ENCODE measurements around the gene ELMO1. TPM values are rescaled to one million over a fixed set of nuclear protein-coding genes. Genes with fewer than 3 reads are reported as not detected.

The ELMO1 gene
- total RNA-seq, 4 donors from 2014 or later: 58.7 to 293 (median 81.0) TPM

DNA sequence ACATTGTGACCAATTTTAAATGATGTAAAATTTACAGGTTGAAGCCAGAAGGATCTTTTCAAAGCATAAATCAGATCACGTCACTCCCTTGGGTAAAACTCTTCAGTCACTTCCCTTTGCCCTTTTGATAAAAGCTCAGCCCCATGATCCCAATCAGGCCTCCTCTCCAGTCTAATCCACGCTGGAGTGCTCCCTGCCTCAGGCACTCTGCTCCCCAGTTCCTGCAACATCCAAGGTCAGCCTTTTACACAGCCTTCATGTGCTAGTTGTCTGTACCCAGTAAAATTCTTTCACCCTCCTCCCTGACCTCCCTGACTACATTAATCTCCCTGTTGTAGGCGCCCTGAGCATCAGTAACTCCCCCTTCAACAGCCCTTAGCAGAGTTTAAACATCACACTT, 14.1 kb downstream of the ELMO1 start:
- no peak for ATAC-seq (ENCODE audit: low FRiP score)
- DNase-seq (ENCODE audit: low spot score): no peak
- TF ChIP-seq, protein P1, sequence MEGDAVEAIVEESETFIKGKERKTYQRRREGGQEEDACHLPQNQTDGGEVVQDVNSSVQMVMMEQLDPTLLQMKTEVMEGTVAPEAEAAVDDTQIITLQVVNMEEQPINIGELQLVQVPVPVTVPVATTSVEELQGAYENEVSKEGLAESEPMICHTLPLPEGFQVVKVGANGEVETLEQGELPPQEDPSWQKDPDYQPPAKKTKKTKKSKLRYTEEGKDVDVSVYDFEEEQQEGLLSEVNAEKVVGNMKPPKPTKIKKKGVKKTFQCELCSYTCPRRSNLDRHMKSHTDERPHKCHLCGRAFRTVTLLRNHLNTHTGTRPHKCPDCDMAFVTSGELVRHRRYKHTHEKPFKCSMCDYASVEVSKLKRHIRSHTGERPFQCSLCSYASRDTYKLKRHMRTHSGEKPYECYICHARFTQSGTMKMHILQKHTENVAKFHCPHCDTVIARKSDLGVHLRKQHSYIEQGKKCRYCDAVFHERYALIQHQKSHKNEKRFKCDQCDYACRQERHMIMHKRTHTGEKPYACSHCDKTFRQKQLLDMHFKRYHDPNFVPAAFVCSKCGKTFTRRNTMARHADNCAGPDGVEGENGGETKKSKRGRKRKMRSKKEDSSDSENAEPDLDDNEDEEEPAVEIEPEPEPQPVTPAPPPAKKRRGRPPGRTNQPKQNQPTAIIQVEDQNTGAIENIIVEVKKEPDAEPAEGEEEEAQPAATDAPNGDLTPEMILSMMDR (IDR thresholded peaks at IDR 0.05): no peak

DNA sequence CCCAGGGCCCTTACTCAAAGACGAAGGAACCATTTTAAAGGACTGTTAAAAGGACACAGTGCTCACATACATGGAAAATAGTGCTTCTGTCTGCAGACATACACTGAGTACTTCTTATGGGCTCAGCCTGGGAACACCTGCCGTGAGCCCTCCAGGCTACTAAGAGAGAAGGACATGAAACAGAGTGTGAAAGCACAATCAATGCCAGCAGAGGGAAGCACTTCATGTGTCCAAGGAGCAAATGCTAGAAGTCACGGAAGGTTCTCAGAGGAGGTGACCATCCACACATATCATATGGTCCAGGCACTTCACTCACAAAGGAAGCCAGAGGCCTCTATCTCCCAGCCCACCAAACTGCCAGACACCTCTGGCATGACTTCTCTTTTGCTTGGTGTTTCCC, 15.5 kb downstream of the ELMO1 start:
- DNase-seq (ENCODE audit: low spot score): no peak
- TF ChIP-seq, protein P1 (IDR thresholded peaks at IDR 0.05): no peak
- ATAC-seq (ENCODE audit: low FRiP score): no peak

DNA sequence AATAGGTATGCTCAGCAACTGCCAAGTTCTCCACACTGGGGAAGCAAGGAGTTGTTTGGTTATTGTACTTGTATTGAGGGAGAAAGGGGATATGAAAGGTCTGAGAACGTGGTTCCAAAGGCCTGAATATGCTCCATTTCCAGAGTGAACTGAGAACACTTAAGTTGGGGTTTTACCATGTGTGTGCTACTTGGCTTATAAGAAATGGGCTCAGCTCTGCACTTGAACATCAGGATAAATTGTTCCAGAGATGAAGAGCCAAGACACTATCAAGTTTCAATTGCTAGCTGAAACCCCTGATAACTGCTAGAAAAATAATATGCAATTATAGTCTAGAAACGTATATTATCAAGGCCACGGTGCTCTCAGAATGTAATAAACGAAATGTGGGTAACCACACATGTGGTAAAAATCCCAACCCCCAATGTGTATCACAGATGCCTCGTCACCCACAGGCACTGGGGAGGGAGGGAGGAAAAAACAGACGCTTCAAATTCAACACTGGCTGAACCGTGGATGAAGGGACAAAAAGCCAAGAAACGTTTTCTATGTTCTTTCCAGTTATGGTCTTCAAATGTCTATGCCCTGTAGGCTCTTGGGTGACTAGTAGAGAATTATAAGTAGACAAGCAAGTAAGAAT, 16.3 kb downstream of the ELMO1 start:
- no peak for ATAC-seq (ENCODE audit: low FRiP score)
- TF ChIP-seq, protein P1 (IDR thresholded peaks at IDR 0.05): no peak
- DNase-seq (ENCODE audit: low spot score): no peak

DNA sequence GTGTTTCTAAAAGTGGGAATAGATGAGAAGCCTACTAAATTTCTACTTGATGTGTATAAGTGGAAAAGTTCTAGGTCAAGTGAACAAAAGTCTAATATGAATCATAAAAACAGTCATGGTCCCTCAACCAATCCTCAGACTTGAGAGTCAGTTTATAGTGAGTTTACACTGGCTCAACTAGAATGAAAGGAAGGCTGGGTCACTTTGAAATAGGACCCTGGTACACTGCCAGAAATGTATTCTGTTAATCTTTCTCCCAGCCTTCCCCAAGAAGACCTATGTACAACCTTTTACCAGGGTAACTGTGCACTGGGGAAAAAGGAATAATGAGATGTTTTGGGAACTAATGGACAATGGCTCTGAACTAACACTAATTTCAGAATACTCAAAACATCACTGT, 17.3 kb downstream of the ELMO1 start:
- no peak for DNase-seq (ENCODE audit: low spot score)
- TF ChIP-seq, protein P1 (IDR thresholded peaks at IDR 0.05): no peak
- no peak for ATAC-seq (ENCODE audit: low FRiP score)

DNA sequence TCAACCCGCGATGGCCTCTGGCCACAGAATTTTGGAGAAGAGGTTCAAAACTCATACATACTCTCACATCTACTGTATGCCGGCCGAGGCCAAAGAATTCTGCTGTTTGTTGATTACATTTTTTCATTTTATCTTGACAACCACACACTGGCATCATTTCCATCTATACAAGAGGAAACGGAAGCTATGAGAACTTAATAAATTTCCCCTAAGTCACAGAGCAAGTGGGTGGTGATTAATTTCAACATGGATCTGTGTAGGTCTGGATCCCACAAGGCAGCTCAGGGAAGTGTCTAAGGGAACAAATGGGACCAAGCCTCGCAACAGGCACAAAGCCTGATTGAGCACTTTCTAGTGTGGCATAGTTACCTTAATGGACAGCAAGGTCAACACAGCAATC, 18.0 kb downstream of the ELMO1 start:
- TF ChIP-seq, protein P1 (IDR thresholded peaks at IDR 0.05): no peak
- DNase-seq (ENCODE audit: low spot score) (no peak), ATAC-seq (ENCODE audit: low FRiP score) (no peak)

DNA sequence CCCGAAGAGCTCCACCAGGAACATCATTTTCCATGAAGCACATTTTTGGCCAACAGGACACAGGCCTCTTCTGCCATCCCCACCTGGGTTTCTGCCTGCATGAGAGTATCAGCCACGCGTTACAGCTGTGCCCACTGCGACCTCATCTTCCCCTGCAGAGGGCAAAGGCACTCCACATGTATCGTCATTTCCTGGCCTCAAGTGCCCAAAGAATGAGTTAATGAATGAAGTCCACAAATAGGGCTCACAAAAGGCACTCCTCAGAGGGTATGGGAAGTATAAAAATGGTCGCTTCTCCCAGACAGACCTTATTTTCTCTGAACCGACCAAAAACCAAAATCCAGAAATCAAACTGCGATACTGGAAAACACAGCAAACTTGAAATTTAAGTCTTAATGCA, 18.5 kb downstream of the ELMO1 start:
- DNase-seq (ENCODE audit: low spot score): no peak
- no peak for ATAC-seq (ENCODE audit: low FRiP score)
- TF ChIP-seq, protein P1 (IDR thresholded peaks at IDR 0.05): no peak

DNA sequence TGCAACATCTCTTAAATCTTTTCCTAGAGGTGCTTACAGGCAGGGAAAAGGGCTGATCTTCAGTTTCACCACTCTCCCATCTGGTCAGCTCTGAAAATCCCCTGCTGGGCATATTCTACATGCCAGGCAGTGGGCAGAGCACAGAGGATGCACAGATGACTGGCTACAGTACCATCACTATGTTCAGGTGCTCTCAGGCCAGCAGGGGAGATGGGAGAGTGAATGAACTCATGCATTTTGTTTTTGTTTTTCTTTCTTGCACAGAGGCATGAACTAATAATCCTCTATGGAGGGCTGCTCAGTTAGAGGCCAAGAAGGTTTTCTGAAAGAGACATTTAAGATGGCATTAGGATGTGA, 19.3 kb downstream of the ELMO1 start:
- no peak for DNase-seq (ENCODE audit: low spot score)
- TF ChIP-seq, protein P1 (IDR thresholded peaks at IDR 0.05): no peak

More for the DNA sequence above, 19.3 kb downstream of the ELMO1 start:
- no peak for ATAC-seq (ENCODE audit: low FRiP score)
